Measurements from ENCODE around the gene NDUFS5.
"Not testable (repeated sequence)": the region's sequence is repeated elsewhere in the genome, so short reads cannot be mapped to it uniquely, and the experiment has no call there.

NDUFS5 gene

GRCh38 chr1:39065542-39065941 lies 39.4 kb downstream of the NDUFS5 start:
- DNase-seq: no peak

GRCh38 chr1:39068227-39068626 lies 42.1 kb downstream of the NDUFS5 start:
- not testable (repeated sequence) for DNase-seq

- DNase-seq: not testable (repeated sequence)
Observed at GRCh38 chr1:39071557-39071956, 45.4 kb downstream of the NDUFS5 start.

- no peak for DNase-seq
Observed at GRCh38 chr1:39076127-39076798, 50.1 kb downstream of the NDUFS5 start.

- no peak for DNase-seq
Observed at GRCh38 chr1:39076799-39077148, 50.6 kb downstream of the NDUFS5 start.

GRCh38 chr1:39080269-39080826 lies 54.2 kb downstream of the NDUFS5 start:
- no peak for DNase-seq

GRCh38 chr1:39080831-39081270 lies 54.7 kb downstream of the NDUFS5 start:
- no peak for DNase-seq

GRCh38 chr1:39081271-39082009 lies 55.3 kb downstream of the NDUFS5 start:
- DNase-seq: no peak

- no peak for DNase-seq
Observed at GRCh38 chr1:39082010-39082799, 56.1 kb downstream of the NDUFS5 start.

GRCh38 chr1:39082811-39083576 lies 56.8 kb downstream of the NDUFS5 start:
- DNase-seq: no peak

- DNase-seq: no peak
Observed at GRCh38 chr1:39084191-39084590, 58.0 kb downstream of the NDUFS5 start.
